HUES6 (cell line): ENCODE data around the gene EGFL6.

Experiments used
- H3K27ac ChIP-seq: 2 replicates; pipeline ENCODE4 v1.7.0; 2013; ENCODE audit warnings: low read depth, mild to moderate bottlenecking, low read length, inconsistent platforms
- H3K27me3 ChIP-seq: 2 replicates; pipeline ENCODE4 v1.6.1; 2013; ENCODE audit warnings: low read length; ENCODE audit not compliant: control insufficient read depth, insufficient read depth
- H3K36me3 ChIP-seq: 2 replicates; pipeline ENCODE4 v1.6.1; 2013; ENCODE audit warnings: low read length; ENCODE audit not compliant: control insufficient read depth, insufficient read depth
- H3K4me1 ChIP-seq: 2 replicates; pipeline ENCODE4 v1.6.1; 2013; ENCODE audit warnings: low read length; ENCODE audit not compliant: control insufficient read depth, insufficient read depth
- H3K4me3 ChIP-seq: 2 replicates; pipeline ENCODE4 v1.5.1; 2013; ENCODE audit warnings: low read depth, low read length
- H3K9ac ChIP-seq: one replicate; pipeline ENCODE4 v1.6.1; 2013; ENCODE audit warnings: mild to moderate bottlenecking, low read length
- H3K9me3 ChIP-seq: 2 replicates; pipeline ENCODE4 v1.6.1; 2013; ENCODE audit warnings: low read depth, low read length; ENCODE audit not compliant: control insufficient read depth, insufficient read depth

Gene EGFL6

GRCh38 chrX:13651150-13651549, 81.7 kb downstream of the EGFL6 start:
- Histone ChIP-seq H3K27me3 (no peaks in the 10 kb centered on the region; the same call in 1 of the 2 replicates), H3K9me3 (no peaks in the 10 kb centered on the region), H3K27ac (no peak overlapping the region), H3K9ac (no peak overlapping the region), H3K4me3 (no peak overlapping the region), H3K36me3 (no peaks in the 10 kb centered on the region), H3K4me1 (0 out of 2 replicates have a peak, but pooled peaks cover 6% of the 10 kb centered on the region)

- Histone ChIP-seq H3K27ac (no peak overlapping the region), H3K27me3 (no peaks in the 10 kb centered on the region; the same call in 1 of the 2 replicates), H3K4me3 (peak overlapping the region; percentile 74), H3K9ac (peak overlapping the region; percentile 58), H3K36me3 (no peaks in the 10 kb centered on the region), H3K4me1 (0 out of 2 replicates have a peak, but pooled peaks cover 6% of the 10 kb centered on the region), H3K9me3 (no peaks in the 10 kb centered on the region)
These were observed 82.9 kb downstream of the EGFL6 start for GRCh38 chrX:13652287-13652793.

- Histone ChIP-seq H3K4me1 (0 out of 2 replicates have a peak, but pooled peaks cover 6% of the 10 kb centered on the region), H3K27me3 (no peaks in the 10 kb centered on the region; the same call in 1 of the 2 replicates), H3K36me3 (no peaks in the 10 kb centered on the region), H3K4me3 (peak within 1 kb of the TSS; percentile 74), H3K27ac (0 out of 2 replicates have a peak within 1 kb of the TSS, but pooled peaks have one; percentile 10), H3K9ac (peak within 1 kb of the TSS; percentile 71), H3K9me3 (no peaks in the 10 kb centered on the region)
These were observed 83.7 kb downstream of the EGFL6 start, which contains the start of gene TCEANC for GRCh38 chrX:13652850-13653693. Gene TCEANC, plus strand, starts transcription at chrX:13653141. Its CDS starts 9,368 bp downstream, at chrX:13662509.

GRCh38 chrX:13654116-13654515, 84.7 kb downstream of the EGFL6 start:
- Histone ChIP-seq H3K27me3 (no peaks in the 10 kb centered on the region; the same call in 1 of the 2 replicates), H3K4me3 (peak overlapping the region; percentile 74), H3K27ac (no peak overlapping the region), H3K9me3 (no peaks in the 10 kb centered on the region), H3K9ac (no peak overlapping the region), H3K36me3 (no peaks in the 10 kb centered on the region), H3K4me1 (peaks cover 11% of the 10 kb centered on the region)

DNA sequence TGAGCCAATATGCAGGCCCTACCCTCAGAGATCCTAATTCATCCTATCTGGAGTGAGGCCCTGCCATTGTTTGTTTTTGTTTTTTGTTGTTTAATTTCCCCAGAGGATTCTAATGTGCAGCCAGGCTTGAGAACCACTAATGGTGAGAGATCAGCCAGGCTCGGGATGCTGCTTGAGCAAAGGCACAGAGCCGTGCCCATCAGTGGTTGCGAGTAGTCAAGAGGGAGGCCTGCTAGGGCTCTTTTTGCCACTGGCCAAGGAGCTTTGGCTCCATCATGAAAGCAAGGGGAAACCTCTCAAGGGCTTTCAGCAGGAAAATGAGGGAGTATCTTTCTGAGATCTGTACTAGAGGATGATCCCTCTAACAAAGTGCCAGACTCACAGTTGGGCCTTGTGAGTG, 86.3 kb downstream of the EGFL6 start:
- no peaks in the 10 kb centered on the region; the same call in 1 of the 2 replicates for H3K27me3 ChIP-seq
- no peak overlapping the region for H3K27ac ChIP-seq

GRCh38 chrX:13658602-13659001, 89.2 kb downstream of the EGFL6 start:
- Histone ChIP-seq H3K9me3 (no peaks in the 10 kb centered on the region), H3K27me3 (no peaks in the 10 kb centered on the region; the same call in 1 of the 2 replicates), H3K4me1 (peaks cover 9% of the 10 kb centered on the region), H3K9ac (no peak overlapping the region), H3K27ac (no peak overlapping the region), H3K36me3 (peaks cover 19% of the 10 kb centered on the region), H3K4me3 (no peak overlapping the region)

More for the DNA sequence above, 86.3 kb downstream of the EGFL6 start:
- no peaks in the 10 kb centered on the region for H3K9me3 ChIP-seq
- peaks cover 13% of the 10 kb centered on the region for H3K4me1 ChIP-seq
- no peak overlapping the region for H3K4me3 ChIP-seq
- H3K36me3 ChIP-seq = peaks cover 9% of the 10 kb centered on the region
- no peak overlapping the region for H3K9ac ChIP-seq

DNA sequence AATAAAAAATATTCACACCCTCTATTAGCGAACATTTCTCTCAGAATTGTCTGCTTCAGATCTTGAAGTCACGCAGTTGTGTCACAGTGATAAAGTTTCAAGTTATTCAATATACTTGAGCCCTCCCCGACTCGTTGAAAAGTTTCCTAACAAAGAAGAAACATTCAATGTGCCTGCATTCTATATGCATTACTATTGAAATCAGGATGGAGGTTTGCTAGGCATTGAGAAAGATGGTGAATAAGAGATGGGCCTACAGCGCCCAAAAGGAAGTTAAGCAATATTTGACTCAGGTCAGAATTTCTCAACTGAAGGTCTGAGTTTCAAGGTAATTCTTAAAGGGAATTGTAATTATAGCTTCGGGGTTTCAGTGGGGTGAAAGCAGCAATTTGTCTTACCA, 89.7 kb downstream of the EGFL6 start:
- no peak overlapping the region for H3K9ac ChIP-seq
- H3K4me1 ChIP-seq = peaks cover 8% of the 10 kb centered on the region
- H3K36me3 ChIP-seq = peaks cover 19% of the 10 kb centered on the region
- no peak overlapping the region for H3K27ac ChIP-seq
- no peak overlapping the region for H3K4me3 ChIP-seq
- no peaks in the 10 kb centered on the region; the same call in 1 of the 2 replicates for H3K27me3 ChIP-seq
- H3K9me3 ChIP-seq = no peaks in the 10 kb centered on the region

- Histone ChIP-seq H3K4me3 (no peak overlapping the region), H3K36me3 (peaks cover 19% of the 10 kb centered on the region), H3K27me3 (no peaks in the 10 kb centered on the region; the same call in 1 of the 2 replicates), H3K4me1 (peaks cover 6% of the 10 kb centered on the region), H3K27ac (no peak overlapping the region), H3K9me3 (no peaks in the 10 kb centered on the region), H3K9ac (no peak overlapping the region)
These were observed 92.4 kb downstream of the EGFL6 start for GRCh38 chrX:13661735-13662288.

DNA sequence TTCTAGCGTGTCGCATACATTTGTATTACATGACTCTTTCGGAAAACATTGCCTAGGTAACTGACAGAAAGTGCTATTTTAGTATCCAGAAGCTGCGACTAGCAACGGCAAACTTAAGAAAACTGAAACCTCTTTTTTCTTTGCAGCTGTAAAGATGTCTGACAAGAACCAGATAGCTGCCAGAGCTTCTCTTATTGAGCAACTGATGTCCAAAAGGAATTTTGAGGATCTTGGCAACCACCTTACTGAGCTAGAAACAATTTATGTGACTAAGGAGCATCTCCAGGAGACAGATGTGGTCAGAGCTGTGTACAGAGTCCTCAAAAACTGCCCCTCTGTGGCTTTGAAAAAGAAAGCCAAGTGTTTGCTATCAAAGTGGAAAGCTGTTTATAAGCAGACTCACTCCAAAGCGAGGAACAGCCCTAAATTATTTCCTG, 93.0 kb downstream of the EGFL6 start:
- peaks cover 6% of the 10 kb centered on the region for H3K4me1 ChIP-seq
- no peaks in the 10 kb centered on the region for H3K9me3 ChIP-seq
- no peak overlapping the region for H3K4me3 ChIP-seq
- peaks cover 19% of the 10 kb centered on the region for H3K36me3 ChIP-seq
- H3K9ac ChIP-seq = no peak overlapping the region
- H3K27ac ChIP-seq = no peak overlapping the region
- no peaks in the 10 kb centered on the region; the same call in 1 of the 2 replicates for H3K27me3 ChIP-seq

- H3K27me3 ChIP-seq = no peaks in the 10 kb centered on the region; the same call in 1 of the 2 replicates
- peaks cover 19% of the 10 kb centered on the region for H3K36me3 ChIP-seq
- H3K27ac ChIP-seq = no peak overlapping the region
- H3K9me3 ChIP-seq = no peaks in the 10 kb centered on the region
- no peak overlapping the region for H3K4me3 ChIP-seq
- peaks cover 3% of the 10 kb centered on the region for H3K4me1 ChIP-seq
- H3K9ac ChIP-seq = no peak overlapping the region
These were observed 94.6 kb downstream of the EGFL6 start for GRCh38 chrX:13664020-13664419.

- no peak overlapping the region for H3K27ac ChIP-seq
- H3K36me3 ChIP-seq = peaks cover 10% of the 10 kb centered on the region
- H3K9me3 ChIP-seq = no peaks in the 10 kb centered on the region
- no peak overlapping the region for H3K4me3 ChIP-seq
- H3K27me3 ChIP-seq = no peaks in the 10 kb centered on the region; the same call in 1 of the 2 replicates
- no peak overlapping the region for H3K9ac ChIP-seq
- H3K4me1 ChIP-seq = no peaks in the 10 kb centered on the region
These were observed 97.4 kb downstream of the EGFL6 start for GRCh38 chrX:13666836-13667235.
